GM12873 (cell line): ENCODE measurements around the gene CDCA8.

Experiments
- TF ChIP-seq, protein P1 (sequence below): IDR thresholded peaks from 2 replicates; pipeline ENCODE4 v1.5.1; 2012; ENCODE audit warnings: low read depth, mild to moderate bottlenecking, moderate library complexity, low read length, control low read depth; ENCODE audit not compliant: insufficient read depth; ENCODE audit errors: missing control alignments

The CDCA8 gene

DNA sequence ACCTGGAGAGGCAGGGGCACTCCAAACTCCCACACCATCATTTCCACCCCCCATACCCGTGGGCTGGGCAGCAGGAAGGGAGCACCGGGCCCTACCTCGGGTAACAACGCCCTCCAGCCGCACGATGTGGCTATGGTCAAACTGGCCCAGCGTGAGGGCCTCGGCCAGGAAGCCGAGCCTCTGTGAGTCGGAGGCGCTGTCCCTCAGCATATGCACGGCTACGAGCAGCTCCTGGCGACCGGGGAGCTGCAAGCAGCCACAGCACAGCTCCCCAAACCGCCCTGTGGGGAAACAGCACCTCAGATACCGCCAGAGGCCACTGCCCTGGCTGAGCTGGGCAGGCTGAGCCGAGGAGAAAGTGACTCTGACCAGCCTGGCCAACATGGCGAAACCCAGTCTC lies 29.2 kb downstream of the CDCA8 start:
- TF ChIP-seq, protein P1, sequence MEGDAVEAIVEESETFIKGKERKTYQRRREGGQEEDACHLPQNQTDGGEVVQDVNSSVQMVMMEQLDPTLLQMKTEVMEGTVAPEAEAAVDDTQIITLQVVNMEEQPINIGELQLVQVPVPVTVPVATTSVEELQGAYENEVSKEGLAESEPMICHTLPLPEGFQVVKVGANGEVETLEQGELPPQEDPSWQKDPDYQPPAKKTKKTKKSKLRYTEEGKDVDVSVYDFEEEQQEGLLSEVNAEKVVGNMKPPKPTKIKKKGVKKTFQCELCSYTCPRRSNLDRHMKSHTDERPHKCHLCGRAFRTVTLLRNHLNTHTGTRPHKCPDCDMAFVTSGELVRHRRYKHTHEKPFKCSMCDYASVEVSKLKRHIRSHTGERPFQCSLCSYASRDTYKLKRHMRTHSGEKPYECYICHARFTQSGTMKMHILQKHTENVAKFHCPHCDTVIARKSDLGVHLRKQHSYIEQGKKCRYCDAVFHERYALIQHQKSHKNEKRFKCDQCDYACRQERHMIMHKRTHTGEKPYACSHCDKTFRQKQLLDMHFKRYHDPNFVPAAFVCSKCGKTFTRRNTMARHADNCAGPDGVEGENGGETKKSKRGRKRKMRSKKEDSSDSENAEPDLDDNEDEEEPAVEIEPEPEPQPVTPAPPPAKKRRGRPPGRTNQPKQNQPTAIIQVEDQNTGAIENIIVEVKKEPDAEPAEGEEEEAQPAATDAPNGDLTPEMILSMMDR, result no peak

DNA sequence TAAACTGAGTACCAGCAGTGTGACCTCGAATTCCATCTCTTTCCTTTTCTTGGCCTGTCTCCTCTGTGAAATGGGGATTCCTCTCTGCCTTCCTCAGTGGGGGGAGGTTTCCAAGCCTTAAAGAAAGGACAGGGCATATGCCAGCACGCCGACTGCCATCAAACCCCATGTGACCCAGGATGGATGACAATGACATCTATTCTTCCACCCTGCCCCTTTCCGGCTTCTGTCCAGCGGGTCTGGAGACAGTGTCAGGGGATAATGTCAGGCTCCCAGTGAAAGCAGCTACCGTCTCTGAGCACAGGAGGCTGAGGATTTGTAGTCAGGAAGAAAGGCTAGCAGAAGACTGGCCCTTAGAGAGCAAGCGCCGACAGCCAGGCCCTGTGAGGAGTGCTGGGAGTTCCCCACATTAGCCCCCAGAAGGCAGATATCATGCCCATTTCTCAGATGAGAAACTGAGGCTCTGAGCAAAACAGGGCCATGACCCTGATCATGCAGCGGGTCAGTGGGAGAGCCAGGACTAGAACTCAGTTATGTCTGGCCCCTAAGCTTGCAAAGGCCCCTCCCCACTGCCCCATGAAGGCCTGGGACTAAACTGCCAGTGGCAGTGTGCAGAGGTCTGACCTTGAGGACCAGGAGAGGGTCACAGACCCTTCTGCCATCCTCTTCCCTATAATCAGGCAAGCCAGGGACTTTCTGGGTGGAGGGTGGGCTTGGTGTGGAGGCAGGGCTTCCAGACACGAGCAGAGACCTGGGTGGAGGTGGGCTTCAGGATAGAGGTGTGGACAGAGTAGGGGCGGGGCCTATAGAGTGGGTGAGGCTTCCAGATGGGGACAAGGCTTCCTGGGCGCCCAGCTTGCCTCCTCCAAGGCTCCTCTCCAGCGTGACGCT lies 30.1 kb downstream of the CDCA8 start:
- TF ChIP-seq, protein P1, result no peak

DNA sequence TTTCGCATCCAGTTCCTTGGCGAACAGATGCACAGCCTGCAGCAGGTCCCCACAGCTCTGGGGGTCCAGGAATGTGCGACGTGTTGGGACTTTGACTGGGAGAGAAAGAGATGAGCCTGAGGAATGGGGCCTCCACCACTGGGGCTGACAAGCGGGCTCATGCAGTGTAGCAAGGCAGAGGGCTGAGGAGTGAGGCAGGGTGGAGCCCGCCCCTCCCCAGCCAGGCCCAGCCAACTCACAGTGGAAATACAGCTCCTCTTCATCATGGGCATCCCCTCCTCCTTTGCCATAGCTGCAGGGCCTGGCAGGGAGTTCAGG lies 30.7 kb downstream of the CDCA8 start:
- TF ChIP-seq, protein P1, result no peak

DNA sequence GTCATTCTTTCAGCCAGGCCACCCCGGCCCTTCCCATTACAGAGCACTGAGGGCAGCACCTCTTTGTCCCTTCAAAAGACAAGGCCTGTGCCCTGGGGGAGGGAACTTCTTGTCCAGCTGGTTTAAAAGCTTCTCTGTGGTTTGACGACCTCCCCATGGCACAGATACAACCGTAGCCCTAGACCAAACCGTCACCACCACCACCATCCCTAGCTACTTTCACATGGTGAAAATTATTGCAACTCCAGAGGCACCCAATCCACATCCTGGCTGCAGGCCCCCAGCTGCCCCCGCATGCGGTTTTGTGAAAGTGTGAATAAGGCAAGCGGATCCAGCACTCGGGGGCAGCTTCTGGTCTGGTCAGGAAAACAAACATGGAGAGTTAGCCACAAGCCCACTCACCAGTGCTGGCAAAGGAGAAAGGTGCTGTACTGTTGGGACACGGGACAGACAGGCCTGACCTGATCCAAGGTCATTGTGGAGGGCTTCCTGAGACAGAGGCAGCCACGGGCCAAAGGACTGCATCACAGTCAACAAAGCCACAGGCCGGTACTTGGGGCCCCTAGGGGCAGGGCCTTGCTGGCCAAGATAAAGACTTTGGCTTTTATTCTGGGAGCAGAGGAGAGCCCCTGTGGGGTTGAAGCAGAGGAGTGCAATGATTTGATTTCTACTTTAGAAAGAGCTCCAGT lies 31.2 kb downstream of the CDCA8 start:
- TF ChIP-seq, protein P1, result no peak

DNA sequence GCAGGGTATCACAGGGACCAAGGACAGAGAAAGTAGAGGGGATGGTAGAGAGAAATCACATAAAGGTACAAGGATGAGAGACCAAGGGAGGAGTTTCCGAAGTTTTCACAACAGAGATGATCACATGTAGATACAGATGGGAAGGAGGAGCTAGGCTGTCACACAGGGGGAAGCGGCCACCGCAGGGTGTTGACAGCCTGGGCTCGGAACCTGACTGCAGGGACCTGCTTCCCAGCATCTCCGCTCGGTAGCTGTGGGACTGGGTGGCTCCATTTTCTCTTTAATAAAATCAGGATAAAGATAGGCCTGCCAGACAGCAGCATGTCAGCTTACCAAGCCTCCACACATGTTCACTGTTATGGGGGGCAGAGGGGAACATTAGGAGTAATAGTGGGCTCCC lies 32.3 kb downstream of the CDCA8 start:
- TF ChIP-seq, protein P1, result no peak

DNA sequence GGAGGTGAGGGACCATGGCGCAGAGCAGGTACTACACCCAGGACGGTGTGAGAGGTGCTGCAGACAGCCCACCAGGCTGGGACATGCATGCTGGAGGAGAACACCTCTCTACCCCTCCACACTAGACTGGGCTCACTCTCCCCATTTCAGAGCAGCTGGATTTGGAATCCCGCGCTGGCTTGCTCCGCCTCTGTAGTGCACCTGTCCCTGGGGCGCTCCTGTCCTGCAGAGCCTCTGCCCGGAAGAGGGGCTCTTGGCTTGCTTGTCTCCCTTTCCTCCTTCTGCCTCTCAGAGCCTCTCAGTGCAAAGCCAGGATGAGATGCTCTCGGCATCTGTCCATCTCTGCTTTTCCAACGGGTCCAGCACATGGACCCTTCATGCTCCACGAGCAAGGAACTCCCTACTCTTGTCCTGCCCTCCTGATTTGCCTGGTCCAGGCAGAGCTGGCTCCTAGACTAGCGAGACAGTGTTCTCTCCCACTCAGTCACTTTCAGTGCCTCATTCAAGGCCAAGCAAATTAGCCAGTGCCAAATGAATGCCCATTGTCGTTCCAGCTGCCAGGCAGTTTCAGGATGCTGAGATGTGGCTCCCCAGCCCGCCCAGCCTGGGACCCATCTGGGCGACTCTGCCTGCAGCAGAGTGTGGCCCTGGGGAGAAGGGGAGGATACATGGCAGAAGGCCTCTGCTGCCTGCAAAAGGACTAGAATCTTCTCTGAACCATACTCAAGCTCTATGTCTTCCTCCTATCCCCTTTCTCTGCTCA lies 33.7 kb downstream of the CDCA8 start:
- TF ChIP-seq, protein P1, result no peak

DNA sequence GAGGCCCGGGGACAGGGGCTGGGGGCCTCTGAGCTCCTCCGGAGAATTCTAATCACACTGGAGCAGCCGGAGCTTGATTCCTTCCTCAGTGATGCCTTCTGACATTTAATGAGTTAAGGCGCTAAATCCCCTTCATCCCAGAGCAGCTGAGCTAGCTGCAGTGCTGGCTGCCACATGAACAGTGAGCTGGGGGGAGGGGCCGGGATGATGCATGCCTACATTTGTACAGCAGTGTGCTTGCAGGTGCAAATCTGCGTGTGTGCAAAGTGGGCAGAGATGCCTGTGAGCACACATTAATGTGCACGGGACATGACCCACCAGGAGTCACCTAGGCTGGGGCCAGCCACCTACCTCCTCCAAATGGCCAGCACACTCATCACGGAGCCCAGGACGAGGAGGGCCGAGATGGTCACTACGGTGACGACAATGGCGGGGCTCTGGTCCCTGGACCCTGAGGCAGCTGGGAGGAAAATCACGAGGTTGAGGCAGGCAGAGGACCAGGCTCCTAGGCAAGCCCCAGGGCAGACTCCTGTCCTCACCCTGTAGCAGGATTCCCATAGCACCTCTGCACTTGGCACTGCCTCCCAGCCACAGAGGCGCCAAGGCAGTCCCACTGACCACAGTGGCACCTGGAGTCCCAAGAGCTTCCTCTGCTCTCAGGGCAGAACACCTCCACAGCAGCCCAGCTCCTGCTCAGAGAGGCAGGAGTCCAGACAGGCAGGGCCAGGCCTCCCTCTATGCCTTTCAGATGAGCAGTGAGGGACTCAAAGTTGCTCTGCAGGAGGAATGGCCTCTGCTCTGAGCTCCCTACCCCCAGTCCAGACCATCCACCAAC lies 34.7 kb downstream of the CDCA8 start:
- TF ChIP-seq, protein P1, result no peak
